ENCODE measurements around the gene DOK6.

Gene DOK6

DNA sequence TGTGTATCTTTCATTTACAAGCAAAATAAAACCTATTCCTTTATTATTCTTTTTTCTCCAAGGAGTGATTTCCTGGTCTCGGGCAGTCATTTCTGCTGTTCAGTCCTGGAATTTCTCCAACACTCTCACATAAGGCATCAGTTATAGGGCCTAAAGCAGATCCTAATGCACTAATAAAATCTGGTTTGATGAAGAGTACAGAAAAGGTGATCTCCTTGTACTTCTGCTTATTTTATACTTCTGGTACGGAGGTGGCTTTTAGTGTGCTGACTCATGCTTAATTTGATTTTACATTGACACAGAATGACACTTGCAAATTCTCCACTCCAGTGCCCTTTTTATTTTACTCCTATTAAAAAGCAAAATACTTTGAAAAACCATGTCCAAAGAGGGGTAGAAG, 157.4 kb downstream of the DOK6 start:
- no peak overlapping the region for H3K9ac ChIP-seq (ENCODE audit: low read length)
- H2AFZ ChIP-seq (ENCODE audit: low read depth, low read length): no peak overlapping the region
- no peak overlapping the region for H3K4me3 ChIP-seq (ENCODE audit: low read length)
- no peaks in the 10 kb centered on the region for H3K27me3 ChIP-seq (ENCODE audit: low read depth, low read length)
- H4K20me1 ChIP-seq (ENCODE audit: insufficient read depth, low read length): no peaks in the 10 kb centered on the region
- no peaks in the 10 kb centered on the region for H3K4me1 ChIP-seq (ENCODE audit: low read length)
- H3K9me3 ChIP-seq (ENCODE audit: insufficient read depth, low read length): 0 out of 2 replicates have a peak, but pooled peaks cover 3% of the 10 kb centered on the region
- H3K36me3 ChIP-seq (replicated peaks; ENCODE audit: low read depth, low read length): no peaks in the 10 kb centered on the region
- H3K79me2 ChIP-seq (ENCODE audit: low read length): no peaks in the 10 kb centered on the region
- H3K27ac ChIP-seq (ENCODE audit: low read length): no peak overlapping the region
- TF ChIP-seq CTCF (IDR thresholded peaks at IDR 0.05; ENCODE audit: low read depth, low read length): no peak
- no peak for TF ChIP-seq EZH2phosphoT487 (IDR thresholded peaks at IDR 0.05; ENCODE audit: low read depth)
- no peak overlapping the region for H3K4me2 ChIP-seq (ENCODE audit: low read length)

GRCh38 chr18:69559604-69560003, 158.9 kb downstream of the DOK6 start:
- Histone ChIP-seq H3K4me1 (ENCODE audit: low read length) (no peaks in the 10 kb centered on the region), H4K20me1 (ENCODE audit: insufficient read depth, low read length) (no peaks in the 10 kb centered on the region), H2AFZ (ENCODE audit: low read depth, low read length) (no peak overlapping the region), H3K36me3 (replicated peaks; ENCODE audit: low read depth, low read length) (no peaks in the 10 kb centered on the region), H3K79me2 (ENCODE audit: low read length) (no peaks in the 10 kb centered on the region), H3K27ac (ENCODE audit: low read length) (no peak overlapping the region), H3K27me3 (ENCODE audit: low read depth, low read length) (no peaks in the 10 kb centered on the region), H3K4me3 (ENCODE audit: low read length) (no peak overlapping the region), H3K9me3 (ENCODE audit: insufficient read depth, low read length) (0 out of 2 replicates have a peak, but pooled peaks cover 3% of the 10 kb centered on the region), H3K9ac (ENCODE audit: low read length) (no peak overlapping the region), H3K4me2 (ENCODE audit: low read length) (no peak overlapping the region)
- no peak for TF ChIP-seq CTCF (IDR thresholded peaks at IDR 0.05; ENCODE audit: low read depth, low read length)
- TF ChIP-seq EZH2phosphoT487 (IDR thresholded peaks at IDR 0.05; ENCODE audit: low read depth): no peak

GRCh38 chr18:69564602-69565001, 163.9 kb downstream of the DOK6 start:
- Histone ChIP-seq H3K27me3 (ENCODE audit: low read depth, low read length) (no peaks in the 10 kb centered on the region), H3K27ac (ENCODE audit: low read length) (no peak overlapping the region), H3K4me1 (ENCODE audit: low read length) (no peaks in the 10 kb centered on the region), H3K9me3 (ENCODE audit: insufficient read depth, low read length) (peaks cover 19% of the 10 kb centered on the region; the same call in 1 of the 2 replicates), H3K9ac (ENCODE audit: low read length) (no peak overlapping the region), H3K4me2 (ENCODE audit: low read length) (no peak overlapping the region), H2AFZ (ENCODE audit: low read depth, low read length) (no peak overlapping the region), H3K4me3 (ENCODE audit: low read length) (no peak overlapping the region), H4K20me1 (ENCODE audit: insufficient read depth, low read length) (no peaks in the 10 kb centered on the region), H3K79me2 (ENCODE audit: low read length) (no peaks in the 10 kb centered on the region), H3K36me3 (replicated peaks; ENCODE audit: low read depth, low read length) (no peaks in the 10 kb centered on the region)
- no peak for TF ChIP-seq CTCF (IDR thresholded peaks at IDR 0.05; ENCODE audit: low read depth, low read length)
- TF ChIP-seq EZH2phosphoT487 (IDR thresholded peaks at IDR 0.05; ENCODE audit: low read depth): no peak

DNA sequence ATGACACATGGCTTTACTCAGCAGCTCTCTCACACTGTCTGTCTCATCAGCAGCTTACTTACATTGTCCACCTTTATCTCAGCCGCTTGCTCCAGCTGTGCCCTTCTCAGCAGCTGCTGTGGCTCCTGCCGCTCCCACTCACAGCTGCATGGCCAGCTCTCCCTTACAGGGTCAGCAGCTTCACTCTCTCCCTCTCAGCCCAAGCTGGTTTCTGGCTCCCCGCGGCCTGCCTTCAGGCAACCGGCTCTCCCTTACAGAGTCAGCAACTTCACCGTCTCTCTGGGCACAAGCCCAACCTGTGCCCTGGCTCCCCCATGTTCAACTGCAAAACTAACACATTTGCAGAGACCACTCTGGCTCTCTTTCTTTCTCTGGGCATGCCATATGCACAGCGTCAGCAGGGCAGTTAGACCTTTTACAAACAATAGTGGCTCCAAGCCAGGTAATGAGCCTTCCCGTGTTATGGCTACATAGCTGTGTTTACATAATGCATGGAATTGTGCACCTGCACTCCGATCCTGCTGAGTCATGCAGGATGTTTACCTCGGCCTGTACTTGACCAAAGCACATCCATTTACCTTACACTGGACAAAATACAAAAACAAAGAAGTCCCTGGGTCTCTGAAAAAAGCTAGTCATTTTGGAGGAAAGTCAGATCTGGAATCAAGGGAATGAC, 167.3 kb downstream of the DOK6 start:
- Histone ChIP-seq H3K27ac (ENCODE audit: low read length) (no peak overlapping the region), H3K36me3 (replicated peaks; ENCODE audit: low read depth, low read length) (no peaks in the 10 kb centered on the region), H3K4me3 (ENCODE audit: low read length) (no peak overlapping the region), H4K20me1 (ENCODE audit: insufficient read depth, low read length) (no peaks in the 10 kb centered on the region), H3K27me3 (ENCODE audit: low read depth, low read length) (no peaks in the 10 kb centered on the region), H2AFZ (ENCODE audit: low read depth, low read length) (no peak overlapping the region), H3K9me3 (ENCODE audit: insufficient read depth, low read length) (peaks cover 16% of the 10 kb centered on the region; the same call in 1 of the 2 replicates), H3K9ac (ENCODE audit: low read length) (no peak overlapping the region), H3K4me2 (ENCODE audit: low read length) (no peak overlapping the region), H3K79me2 (ENCODE audit: low read length) (no peaks in the 10 kb centered on the region), H3K4me1 (ENCODE audit: low read length) (no peaks in the 10 kb centered on the region)
- TF ChIP-seq EZH2phosphoT487 (IDR thresholded peaks at IDR 0.05; ENCODE audit: low read depth) (no peak), CTCF (IDR thresholded peaks at IDR 0.05; ENCODE audit: low read depth, low read length) (no peak)

Measured in OCI-LY3 (cell line).